HAP-1 (cell line): ENCODE data around the gene ELMO1.

Source experiments
- DNase-seq, 2 experiments: peaks; one replicate each; pipeline ENCODE4 v3.0.0-alpha.2; 2016 to 2020; ENCODE audit warnings: low spot score in 2 of 2
- H3K27me3 ChIP-seq: fragments of 250-450 bp; sonication (Bioruptor Pico); 2 replicates; pipeline ENCODE4 v1.5.1; 2020; ENCODE audit warnings: low read depth, mild to moderate bottlenecking, moderate library complexity
- H3K36me3 ChIP-seq: fragments of 250-450 bp; sonication (Bioruptor Pico); replicated peaks from 2 replicates; pipeline ENCODE4 v1.5.1; 2020; ENCODE audit warnings: mild to moderate bottlenecking
- H3K4me1 ChIP-seq: fragments of 250-450 bp; sonication (Bioruptor Pico); 2 replicates; pipeline ENCODE4 v1.5.1; 2020; ENCODE audit warnings: mild to moderate bottlenecking
- H3K4me3 ChIP-seq: fragments of 250-450 bp; sonication (Bioruptor Pico); 2 replicates; pipeline ENCODE4 v1.5.1; 2020; ENCODE audit warnings: mild to moderate bottlenecking, moderate library complexity
- H3K9me3 ChIP-seq: fragments of 250-450 bp; sonication (Bioruptor Pico); 2 replicates; pipeline ENCODE4 v1.5.1; 2020; ENCODE audit warnings: mild to moderate bottlenecking, moderate library complexity
- in situ Hi-C: fragments of 300-500 bp; cut with MboI; formaldehyde crosslinking; loops from 3 replicates; pipeline ENCODE4 v1.14.3; 2020; ENCODE audit warnings: low sequenced_read_pairs, inconsistent platforms, mixed read lengths

ELMO1 gene

GRCh38 chr7:37482505-37482904 is 33.8 kb upstream of the ELMO1 start:
- DNase-seq, result no peak
- no peaks in the 10 kb centered on the region for H3K27me3 ChIP-seq
- no peaks in the 10 kb centered on the region for H3K4me1 ChIP-seq
- no peak overlapping the region for H3K4me3 ChIP-seq
- in situ Hi-C loops, result no loop called here
- H3K36me3 ChIP-seq, result no peaks in the 10 kb centered on the region
- H3K9me3 ChIP-seq, result no peaks in the 10 kb centered on the region

GRCh38 chr7:37481722-37482288 is 33.1 kb upstream of the ELMO1 start:
- H3K27me3 ChIP-seq, result no peaks in the 10 kb centered on the region
- in situ Hi-C loops, result no loop called here
- no peak overlapping the region for H3K4me3 ChIP-seq
- no peaks in the 10 kb centered on the region for H3K9me3 ChIP-seq
- H3K36me3 ChIP-seq, result no peaks in the 10 kb centered on the region
- DNase-seq, result no peak
- H3K4me1 ChIP-seq, result no peaks in the 10 kb centered on the region

- Histone ChIP-seq H3K4me3 (no peak overlapping the region), H3K9me3 (no peaks in the 10 kb centered on the region), H3K36me3 (no peaks in the 10 kb centered on the region), H3K27me3 (no peaks in the 10 kb centered on the region), H3K4me1 (no peaks in the 10 kb centered on the region)
- in situ Hi-C loops, result no loop called here
- no peak for DNase-seq
These were observed 32.5 kb upstream of the ELMO1 start for GRCh38 chr7:37481154-37481553.

DNA sequence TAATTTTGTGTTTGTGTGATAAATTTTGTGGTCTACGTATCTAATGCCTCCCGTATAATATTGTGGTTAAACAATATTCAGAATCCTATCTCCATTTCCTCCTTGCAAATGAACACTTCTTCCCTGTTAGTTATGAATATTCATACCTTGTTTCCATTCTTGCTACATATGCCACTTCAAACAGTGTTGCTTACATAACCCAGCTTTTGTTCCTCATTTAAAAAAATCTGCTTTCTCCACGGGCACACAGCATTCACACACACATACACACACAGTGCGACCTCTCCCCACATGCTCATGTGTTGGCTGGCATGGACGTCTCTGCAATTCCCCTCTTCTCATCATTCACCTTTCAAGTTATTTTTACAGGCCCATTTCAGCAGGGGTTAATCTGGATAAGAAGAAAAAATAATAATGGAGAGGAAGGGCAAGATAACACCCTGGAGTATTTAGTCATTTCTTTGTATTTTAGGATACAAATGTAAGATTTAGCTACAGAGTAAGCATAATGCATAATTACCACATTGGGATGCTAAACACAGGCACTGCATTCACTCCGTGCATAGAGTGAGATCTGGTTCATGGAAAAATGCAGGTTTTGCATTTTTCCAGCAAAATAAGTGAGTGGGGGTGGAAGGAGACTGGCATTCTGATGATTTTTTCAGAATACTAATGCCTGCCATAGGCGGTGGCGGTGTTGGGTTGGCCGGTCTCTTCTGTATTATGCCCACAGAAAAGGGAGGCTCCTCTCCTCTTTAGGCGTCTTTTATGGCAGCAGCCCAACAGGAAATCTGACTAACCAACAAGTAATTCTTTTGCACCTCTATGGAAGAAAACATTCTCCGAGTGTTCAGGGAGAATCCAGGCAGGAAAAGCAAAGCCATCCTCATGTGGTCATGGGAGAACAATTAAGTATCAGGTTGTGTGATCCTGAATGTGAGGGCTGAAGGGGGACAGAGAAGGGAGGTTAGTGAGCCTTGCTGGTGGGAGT is 31.7 kb upstream of the ELMO1 start:
- DNase-seq, result no peak
- in situ Hi-C loops, result no loop called here
- Histone ChIP-seq H3K36me3 (no peaks in the 10 kb centered on the region), H3K27me3 (no peaks in the 10 kb centered on the region), H3K9me3 (no peaks in the 10 kb centered on the region), H3K4me3 (no peak overlapping the region), H3K4me1 (no peaks in the 10 kb centered on the region)

DNA sequence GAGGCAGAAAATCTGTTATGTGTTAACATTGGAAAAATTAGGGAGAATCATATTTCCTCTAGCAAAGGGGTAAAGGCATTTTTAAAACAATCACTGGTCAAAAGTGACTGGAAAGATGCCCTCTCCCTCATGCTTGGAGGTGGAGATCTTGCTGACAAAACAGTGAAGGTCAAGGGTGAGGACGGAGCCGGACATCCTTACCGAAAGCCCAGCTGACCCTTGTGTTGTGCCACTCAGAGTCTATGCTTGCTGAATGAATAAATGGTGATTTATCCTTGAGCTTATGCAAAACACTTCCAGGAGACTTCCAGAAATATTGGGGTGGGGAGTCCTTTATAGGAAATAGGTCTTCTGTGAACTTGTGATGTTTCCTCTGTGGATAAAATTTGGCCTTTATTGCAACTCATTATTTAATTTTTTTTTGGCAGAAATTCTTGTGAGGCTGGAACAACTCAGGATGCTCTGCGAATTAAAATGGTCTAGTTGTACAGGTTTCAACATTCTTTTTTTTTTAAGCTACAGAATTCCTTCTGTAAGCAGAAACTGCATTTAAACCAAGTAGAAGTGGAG is 28.3 kb upstream of the ELMO1 start:
- Histone ChIP-seq H3K4me3 (no peak overlapping the region), H3K27me3 (no peaks in the 10 kb centered on the region), H3K4me1 (no peaks in the 10 kb centered on the region), H3K36me3 (no peaks in the 10 kb centered on the region), H3K9me3 (no peaks in the 10 kb centered on the region)
- in situ Hi-C loops, result no loop called here
- no peak for DNase-seq

GRCh38 chr7:37476428-37476827 is 27.8 kb upstream of the ELMO1 start:
- in situ Hi-C loops, result no loop called here
- no peaks in the 10 kb centered on the region for H3K4me1 ChIP-seq

GRCh38 chr7:37475646-37476045 is 27.0 kb upstream of the ELMO1 start:
- DNase-seq, result no peak
- in situ Hi-C loops, result no loop called here
- no peaks in the 10 kb centered on the region for H3K4me1 ChIP-seq
- no peak overlapping the region for H3K4me3 ChIP-seq
- H3K27me3 ChIP-seq, result no peaks in the 10 kb centered on the region
- no peaks in the 10 kb centered on the region for H3K36me3 ChIP-seq
- no peaks in the 10 kb centered on the region for H3K9me3 ChIP-seq

More at GRCh38 chr7:37476428-37476827, 27.8 kb upstream of the ELMO1 start:
- no peaks in the 10 kb centered on the region for H3K36me3 ChIP-seq
- no peak overlapping the region for H3K4me3 ChIP-seq
- no peaks in the 10 kb centered on the region for H3K9me3 ChIP-seq
- DNase-seq, result no peak
- no peaks in the 10 kb centered on the region for H3K27me3 ChIP-seq

DNA sequence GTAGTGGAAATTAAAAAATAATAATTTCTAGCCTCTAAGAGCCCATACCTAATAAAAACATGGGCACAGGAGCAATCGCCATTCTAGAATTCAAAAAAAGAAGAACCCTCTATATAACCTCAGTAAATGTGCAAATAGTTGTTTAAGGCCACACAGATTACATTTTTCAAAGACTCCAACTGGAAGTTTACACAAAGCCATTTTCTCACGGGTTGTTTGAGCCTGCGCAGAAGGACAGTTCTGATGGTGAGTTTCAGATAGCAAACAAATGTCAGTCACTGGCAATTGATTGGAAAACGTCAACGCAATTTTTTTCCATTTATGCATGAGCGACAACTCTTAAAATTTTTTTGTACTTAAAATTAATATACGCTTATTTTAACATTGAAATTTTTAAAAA is 23.0 kb upstream of the ELMO1 start:
- no peaks in the 10 kb centered on the region for H3K4me1 ChIP-seq
- H3K4me3 ChIP-seq, result no peak overlapping the region
- in situ Hi-C loops, result no loop called here
- no peaks in the 10 kb centered on the region for H3K27me3 ChIP-seq
- no peak for DNase-seq
- H3K36me3 ChIP-seq, result no peaks in the 10 kb centered on the region
- H3K9me3 ChIP-seq, result no peaks in the 10 kb centered on the region

DNA sequence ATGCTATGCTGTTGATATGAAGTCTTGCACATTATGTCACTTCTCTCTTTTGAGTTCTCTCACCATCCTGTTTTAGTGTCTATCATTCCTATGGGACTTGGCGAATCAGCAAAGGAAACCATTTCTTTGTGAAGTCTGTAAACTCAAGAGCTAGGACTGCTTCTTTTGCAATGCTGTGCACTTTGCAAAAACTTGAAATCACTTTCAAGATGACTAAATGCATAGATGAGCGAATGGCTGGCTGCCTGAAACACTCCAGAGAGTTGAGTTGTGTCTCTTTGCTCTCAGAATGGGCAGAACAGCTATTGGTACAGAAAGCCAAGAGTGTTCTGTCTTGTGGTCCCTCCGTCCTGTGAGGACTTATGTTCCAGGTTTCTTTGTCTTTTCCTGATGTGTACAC is 18.3 kb upstream of the ELMO1 start:
- Histone ChIP-seq H3K36me3 (no peaks in the 10 kb centered on the region), H3K4me1 (no peaks in the 10 kb centered on the region), H3K9me3 (no peaks in the 10 kb centered on the region), H3K27me3 (no peaks in the 10 kb centered on the region), H3K4me3 (no peak overlapping the region)
- no peak for DNase-seq
- in situ Hi-C loops, result no loop called here

DNA sequence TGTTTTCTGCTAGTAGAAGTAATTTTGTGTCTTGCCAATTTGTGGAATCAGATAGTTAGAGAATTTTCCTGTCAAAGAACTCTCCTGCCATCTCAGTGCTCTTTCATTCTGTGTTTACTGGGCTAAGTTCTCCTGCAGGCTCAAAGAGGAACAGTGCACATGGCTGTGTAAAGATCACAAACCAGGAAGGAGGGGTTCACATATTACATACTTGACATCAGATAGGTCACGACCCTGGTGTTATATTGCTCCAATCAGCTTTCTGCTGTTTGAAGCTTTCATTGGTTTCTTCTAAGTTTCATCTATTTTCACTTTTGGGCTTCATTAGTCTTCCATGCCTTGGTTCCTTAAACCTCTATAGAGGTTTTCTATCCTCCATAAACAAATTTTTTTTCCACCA is 13.5 kb upstream of the ELMO1 start:
- in situ Hi-C loops, result no loop called here
- H3K36me3 ChIP-seq, result no peaks in the 10 kb centered on the region
- no peaks in the 10 kb centered on the region for H3K4me1 ChIP-seq
- no peak overlapping the region for H3K4me3 ChIP-seq
- H3K27me3 ChIP-seq, result no peaks in the 10 kb centered on the region
- H3K9me3 ChIP-seq, result no peaks in the 10 kb centered on the region
- DNase-seq, result no peak

DNA sequence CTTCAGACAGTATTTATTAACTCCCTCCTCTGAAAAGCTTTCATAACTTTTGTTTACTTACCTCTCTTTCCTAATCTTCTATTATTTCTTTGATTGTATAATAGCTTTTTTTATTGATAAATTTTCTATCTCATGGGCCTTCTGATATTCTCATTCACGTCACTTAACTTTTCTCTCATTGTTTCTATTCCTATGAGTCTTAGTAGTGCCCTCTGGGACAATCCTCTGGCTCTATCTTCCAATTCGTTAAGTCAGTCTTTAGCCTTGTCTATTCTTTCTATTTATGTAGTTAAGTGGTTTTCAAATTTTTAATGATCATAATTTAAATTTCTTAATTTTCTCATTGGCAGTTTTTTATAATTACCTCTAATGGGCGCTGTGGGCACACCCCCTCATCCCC is 6.4 kb upstream of the ELMO1 start:
- no peaks in the 10 kb centered on the region for H3K4me1 ChIP-seq

GRCh38 chr7:37452346-37452745 is 3.7 kb upstream of the ELMO1 start:
- Histone ChIP-seq H3K36me3 (no peaks in the 10 kb centered on the region), H3K9me3 (no peaks in the 10 kb centered on the region), H3K4me1 (no peaks in the 10 kb centered on the region), H3K4me3 (no peak overlapping the region), H3K27me3 (peaks cover 26% of the 10 kb centered on the region)
- no peak for DNase-seq
- in situ Hi-C loops, result no loop called here

More for the DNA sequence above, 6.4 kb upstream of the ELMO1 start:
- Histone ChIP-seq H3K27me3 (peaks cover 4% of the 10 kb centered on the region), H3K4me3 (no peak overlapping the region), H3K36me3 (no peaks in the 10 kb centered on the region), H3K9me3 (no peaks in the 10 kb centered on the region)
- DNase-seq, result no peak
- in situ Hi-C loops, result no loop called here

DNA sequence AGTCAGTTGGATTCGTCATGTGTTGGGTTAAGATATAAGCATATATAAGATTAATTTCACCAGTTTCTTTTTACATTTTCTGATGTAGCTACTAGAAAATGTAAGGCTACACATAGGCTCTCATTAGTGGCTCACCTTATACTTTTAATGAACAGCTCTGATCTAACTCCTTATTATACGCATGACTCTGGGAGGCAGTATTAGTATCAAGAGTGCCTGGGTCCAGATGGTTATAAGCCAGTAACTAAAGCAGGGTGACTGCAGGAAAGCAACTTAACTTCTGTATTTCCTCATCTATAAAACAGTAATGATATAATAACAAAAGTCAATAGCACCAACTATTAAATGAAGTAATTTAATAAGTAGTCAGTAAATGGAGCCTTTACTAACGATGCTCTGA is 1.4 kb upstream of the ELMO1 start:
- Histone ChIP-seq H3K36me3 (no peaks in the 10 kb centered on the region), H3K4me3 (no peak overlapping the region), H3K4me1 (no peaks in the 10 kb centered on the region), H3K27me3 (peaks cover 33% of the 10 kb centered on the region), H3K9me3 (no peaks in the 10 kb centered on the region)
- in situ Hi-C loops, result no loop called here
- DNase-seq, result no peak

- Histone ChIP-seq H3K4me1 (no peaks in the 10 kb centered on the region), H3K27me3 (peaks cover 33% of the 10 kb centered on the region), H3K9me3 (no peaks in the 10 kb centered on the region), H3K4me3 (no peak overlapping the region), H3K36me3 (no peaks in the 10 kb centered on the region)
- DNase-seq, result no peak
- in situ Hi-C loops, result no loop called here
These were observed 957 bp upstream of the ELMO1 start for GRCh38 chr7:37449621-37450020.
